Astrocyte (in vitro differentiated cells and primary cell): ENCODE results near the gene MED13L.

Experiments used
- EZH2 ChIP-seq: IDR thresholded peaks from 2 replicates; pipeline ENCODE4 v1.6.1; 2012; ENCODE audit warnings: mild to moderate bottlenecking, low read length, inconsistent platforms; ENCODE audit not compliant: insufficient read depth
- TF ChIP-seq, protein P1 (sequence below): IDR thresholded peaks from 2 replicates; pipeline ENCODE4 v1.5.1; 2011; ENCODE audit warnings: low read depth, mild to moderate bottlenecking, inconsistent platforms, low read length, moderate library complexity; ENCODE audit not compliant: insufficient read depth

DNA sequence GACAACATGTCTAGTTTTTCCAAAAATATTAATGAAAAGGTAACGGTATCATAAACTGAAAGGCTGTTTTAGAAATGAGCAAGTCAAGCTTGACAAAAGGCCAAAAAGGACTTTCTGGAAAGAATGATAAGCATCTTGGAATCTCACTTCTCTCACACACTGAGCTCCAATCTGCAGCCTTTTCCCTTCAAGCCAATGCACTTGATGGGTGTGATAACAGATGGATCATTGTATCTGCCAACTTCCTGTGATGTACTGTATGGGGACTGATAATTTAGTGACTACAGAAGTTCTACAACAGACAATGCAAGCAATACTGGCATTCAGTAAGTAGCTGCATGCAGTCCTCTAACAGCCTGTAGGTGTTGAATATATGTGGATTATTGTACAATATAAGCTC is 147.1 kb downstream of the MED13L start:
- TF ChIP-seq, protein P1, sequence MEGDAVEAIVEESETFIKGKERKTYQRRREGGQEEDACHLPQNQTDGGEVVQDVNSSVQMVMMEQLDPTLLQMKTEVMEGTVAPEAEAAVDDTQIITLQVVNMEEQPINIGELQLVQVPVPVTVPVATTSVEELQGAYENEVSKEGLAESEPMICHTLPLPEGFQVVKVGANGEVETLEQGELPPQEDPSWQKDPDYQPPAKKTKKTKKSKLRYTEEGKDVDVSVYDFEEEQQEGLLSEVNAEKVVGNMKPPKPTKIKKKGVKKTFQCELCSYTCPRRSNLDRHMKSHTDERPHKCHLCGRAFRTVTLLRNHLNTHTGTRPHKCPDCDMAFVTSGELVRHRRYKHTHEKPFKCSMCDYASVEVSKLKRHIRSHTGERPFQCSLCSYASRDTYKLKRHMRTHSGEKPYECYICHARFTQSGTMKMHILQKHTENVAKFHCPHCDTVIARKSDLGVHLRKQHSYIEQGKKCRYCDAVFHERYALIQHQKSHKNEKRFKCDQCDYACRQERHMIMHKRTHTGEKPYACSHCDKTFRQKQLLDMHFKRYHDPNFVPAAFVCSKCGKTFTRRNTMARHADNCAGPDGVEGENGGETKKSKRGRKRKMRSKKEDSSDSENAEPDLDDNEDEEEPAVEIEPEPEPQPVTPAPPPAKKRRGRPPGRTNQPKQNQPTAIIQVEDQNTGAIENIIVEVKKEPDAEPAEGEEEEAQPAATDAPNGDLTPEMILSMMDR = no peak
- no peak for TF ChIP-seq EZH2
